ENCODE measurements around the gene CAPN5. TPM values are rescaled to one million over a fixed set of nuclear protein-coding genes. Genes with fewer than 3 reads are reported as not detected.
"Not testable (repeated sequence)": the region's sequence is repeated elsewhere in the genome, so short reads cannot be mapped to it uniquely, and the experiment has no call there.

CAPN5 gene
- total and polyA plus RNA-seq, 10 of the 15 experiments (the other 5 are each of a cell fraction or from before 2014, with no cell fraction given), result 0.02 to 0.33 (median 0.07) TPM; not detected in 3

GRCh38 chr11:77096591-77097019, 29.8 kb downstream of the CAPN5 start:
- Histone ChIP-seq H2AFZ (ENCODE audit: control insufficient read depth, low read depth, low read length) (no peak overlapping the region), H3K79me2 (ENCODE audit: control insufficient read depth, insufficient read depth, low read length) (no peaks in the 10 kb centered on the region), H3K9me3 (replicated peaks; ENCODE audit: control insufficient read depth, insufficient read depth, low read length) (no peaks in the 10 kb centered on the region), H3K27ac (ENCODE audit: control insufficient read depth, insufficient read depth) (no peak overlapping the region), H3K27me3 (replicated peaks in 1 of 2; ENCODE audit: control insufficient read depth in 2 of 2, insufficient read depth in 2 of 2, low read length in 1 of 2) (no peaks in the 10 kb centered on the region), H3K4me1 (ENCODE audit: control insufficient read depth, insufficient read depth, low read length) (no peaks in the 10 kb centered on the region), H4K20me1 (ENCODE audit: control insufficient read depth, insufficient read depth) (no peaks in the 10 kb centered on the region), H3K4me2 (ENCODE audit: control insufficient read depth, insufficient read depth) (no peak overlapping the region), H3K9ac (ENCODE audit: control insufficient read depth, insufficient read depth, low read length) (no peak overlapping the region), H3K4me3 (no peak overlapping the region), H3K36me3 (ENCODE audit: control insufficient read depth in 2 of 2, insufficient read depth in 2 of 2, low read length in 1 of 2) (no peaks in the 10 kb centered on the region)
- 41% methylated on average over 6 of the region's 8 CpGs for WGBS (ENCODE audit: insufficient coverage, insufficient replicate concordance, low lambda C conversion rate, missing lambda C conversion rate)
- ChIA-PET RAD21 (ENCODE audit: unreplicated experiment) (no interaction called here), CTCF (interaction anchor here (1.1 to 1.7 kb wide), 2 partner anchors 30 to 49 kb away, joined by 3 to 5 read pairs; no protein-coding TSS in a partner anchor), SMC1A (ENCODE audit: uncharacterized antibody, unreplicated experiment) (no interaction called here), POLR2A (no interaction called here)
- FAIRE-seq (no peak), DNase-seq (ENCODE audit: low read depth, low spot score) (no peak), ATAC-seq (no peak)
- TF ChIP-seq ZNF384 (IDR thresholded peaks at IDR 0.05; ENCODE audit: borderline replicate concordance, low read depth, low read length) (no peak), CBX5 (IDR thresholded peaks at IDR 0.05; ENCODE audit: low read depth) (no peak), ATF7 (IDR thresholded peaks at IDR 0.05; ENCODE audit: low read depth) (no peak), BRCA1 (IDR thresholded peaks at IDR 0.05; ENCODE audit: low read depth, low read length) (no peak), BHLHE40 (IDR thresholded peaks at IDR 0.05; ENCODE audit: borderline replicate concordance in 1 of 2, low read depth in 2 of 2, low read length in 1 of 2) (no peak), ZNF274 (IDR thresholded peaks at IDR 0.05; ENCODE audit: insufficient read depth, insufficient read length) (no peak)
- BruUV-seq (replicated peaks), result no TSS peak
- in situ Hi-C loops (cut with MboI), result no loop called here
- intact Hi-C loops (cut with micrococcal nuclease; ENCODE audit: unreplicated experiment), result no loop called here

- ATAC-seq; POLR2A ChIA-PET; H3K27ac ChIP-seq (ENCODE audit: control insufficient read depth, insufficient read depth): not testable (repeated sequence)
Observed at GRCh38 chr11:77097180-77097579, 30.4 kb downstream of the CAPN5 start.

More at GRCh38 chr11:77097180-77097579, 30.4 kb downstream of the CAPN5 start:
- CTCF ChIA-PET, result interaction anchor here (1.1 kb wide), 1 partner anchor 49 kb away, joined by 3 read pairs; no protein-coding TSS in a partner anchor
- H3K79me2 ChIP-seq (ENCODE audit: control insufficient read depth, insufficient read depth, low read length); RAD21 ChIA-PET (ENCODE audit: unreplicated experiment); H3K4me2 ChIP-seq (ENCODE audit: control insufficient read depth, insufficient read depth); in situ Hi-C loops (cut with MboI); intact Hi-C loops (cut with micrococcal nuclease; ENCODE audit: unreplicated experiment); H3K9me3 ChIP-seq (replicated peaks; ENCODE audit: control insufficient read depth, insufficient read depth, low read length); BruUV-seq (replicated peaks); H3K4me1 ChIP-seq (ENCODE audit: control insufficient read depth, insufficient read depth, low read length); H2AFZ ChIP-seq (ENCODE audit: control insufficient read depth, low read depth, low read length); H3K9ac ChIP-seq (ENCODE audit: control insufficient read depth, insufficient read depth, low read length); H3K36me3 ChIP-seq (ENCODE audit: control insufficient read depth in 2 of 2, insufficient read depth in 2 of 2, low read length in 1 of 2); H3K4me3 ChIP-seq; H3K27me3 ChIP-seq (replicated peaks in 1 of 2; ENCODE audit: control insufficient read depth in 2 of 2, insufficient read depth in 2 of 2, low read length in 1 of 2); SMC1A ChIA-PET (ENCODE audit: uncharacterized antibody, unreplicated experiment); FAIRE-seq; H4K20me1 ChIP-seq (ENCODE audit: control insufficient read depth, insufficient read depth); DNase-seq (ENCODE audit: low read depth, low spot score): not testable (repeated sequence)
- WGBS (ENCODE audit: insufficient coverage, insufficient replicate concordance, low lambda C conversion rate, missing lambda C conversion rate), result 14% methylated on average over 4 of the region's 4 CpGs
